ENCODE data around the gene VAPA. TPM values are rescaled to one million over a fixed set of nuclear protein-coding genes. Genes with fewer than 3 reads are reported as not detected.

Gene VAPA
- total and polyA plus RNA-seq, 2 donors (not counting 3 experiments of a cell fraction or from before 2014, with no cell fraction given): 105 to 163 TPM

GRCh38 chr18:9876867-9877654 lies 36.8 kb upstream of the VAPA start:
- FAIRE-seq (peak; percentile 77), DNase-seq (ENCODE audit: low read depth, low spot score) (peak; percentile 89)
- intact Hi-C loops (cut with micrococcal nuclease): loop anchor here (1.0 to 2.0 kb wide), 3 partner anchors 8 to 52 kb away; no protein-coding TSS in a partner anchor
- Histone ChIP-seq H3K9me1 (replicated peaks; ENCODE audit: control insufficient read depth, extremely low read depth, insufficient read depth, low read length) (no peaks in the 10 kb centered on the region), H3K27me3 (ENCODE audit: control insufficient read depth in 2 of 2, insufficient read depth in 2 of 2, low read length in 2 of 2) (no peaks in the 10 kb centered on the region), H3K79me2 (ENCODE audit: control insufficient read depth, insufficient read depth, low read length) (no peaks in the 10 kb centered on the region), H3K9me3 (replicated peaks; ENCODE audit: control insufficient read depth, insufficient read depth, low read length) (no peaks in the 10 kb centered on the region), H3K4me3 (replicated peaks in 1 of 3; ENCODE audit: insufficient read depth in 1 of 3, low read depth in 1 of 3, low read length in 3 of 3) (peak overlapping the region; percentile 8 to 34 (median 19)), H3K36me3 (ENCODE audit: control insufficient read depth in 2 of 2, extremely low read depth in 1 of 2, insufficient read depth in 2 of 2, low read length in 2 of 2) (no peaks in the 10 kb centered on the region), H3K4me1 (ENCODE audit: control insufficient read depth, extremely low read depth, insufficient read depth, low read length) (peaks cover 27% of the 10 kb centered on the region), H4K20me1 (replicated peaks; ENCODE audit: control insufficient read depth, extremely low read depth, insufficient read depth, low read length) (no peaks in the 10 kb centered on the region), H3K9ac (replicated peaks; ENCODE audit: extremely low read depth, insufficient read depth, low read length) (peak overlapping the region; percentile 73), H3K27ac (ENCODE audit: insufficient read depth, low read depth, low read length) (peak overlapping the region; percentile 89), H2AFZ (ENCODE audit: low read depth, low read length) (peak overlapping the region; percentile 83), H3K4me2 (ENCODE audit: insufficient read depth, low read length) (peak overlapping the region; percentile 59)
- TF ChIP-seq MYC (IDR thresholded peaks at IDR 0.05; ENCODE audit: low read depth, low read length): no peak
- peak; percentile 82 for TF ChIP-seq POLR2A (IDR thresholded peaks at IDR 0.05; ENCODE audit: low read depth, low read length)
- TF ChIP-seq POLR2AphosphoS5 (IDR thresholded peaks at IDR 0.05; ENCODE audit: insufficient read depth, low read depth, low read length): peak; percentile 82
- no peak for TF ChIP-seq MAX (IDR thresholded peaks at IDR 0.05; ENCODE audit: insufficient read depth, insufficient read length)
- peak; percentile 45 for TF ChIP-seq JUN (IDR thresholded peaks at IDR 0.05; ENCODE audit: borderline replicate concordance, insufficient read depth, insufficient read length, low read depth)
- peak; percentile 92 for TF ChIP-seq GATA2 (IDR thresholded peaks at IDR 0.05; ENCODE audit: insufficient read depth, insufficient read length, low read depth, low read length)
- peak; percentile 38 for TF ChIP-seq FOS (IDR thresholded peaks at IDR 0.05; ENCODE audit: borderline replicate concordance, insufficient read depth, low read length)
- TF ChIP-seq CTCF (IDR thresholded peaks at IDR 0.05; ENCODE audit: extremely low read depth in 1 of 2, insufficient read depth in 1 of 2, low read depth in 1 of 2, low read length in 2 of 2): no peak
- TF ChIP-seq EZH2 (IDR thresholded peaks at IDR 0.05; ENCODE audit: borderline replicate concordance, low read depth, low read length, severe bottlenecking): no peak
- dilution Hi-C loops (cut with MboI; ENCODE audit: extremely low pct_ligation_motif_present, low sequenced_read_pairs): no loop called here
- ChIA-PET POLR2A (interaction anchor here (1.4 kb wide), 1 partner anchor 8 kb away, joined by 3 read pairs; no protein-coding TSS in a partner anchor), CTCF (interaction anchor here (0.6 to 1.6 kb wide), 4 partner anchors 16 to 74 kb away, joined by 3 to 7 read pairs (median 3); partner anchors contain the start of gene VAPA)
- BruUV-seq (replicated peaks): TSS peak; percentile 93
